WTC11 (cell line): ENCODE data around the gene ITPR3. TPM values are rescaled to one million over a fixed set of nuclear protein-coding genes. Genes with fewer than 3 reads are reported as not detected.

ENCODE experiments used
- ATAC-seq: fragments of 200-7000 bp; cut with Tn5 transposase; 2 replicates; pipeline ENCODE4 v1.10.0; 2021; ENCODE audit warnings: mild to moderate bottlenecking, moderate library complexity
- CTCF ChIA-PET: fragments of 300-600 bp; sonication (Branson Sonifier 250); formaldehyde crosslinking; loops from one replicate; lab custom pipeline; 2021; ENCODE audit warnings: antibody characterized with exemption; lab: Charles Lee
- POLR2A ChIA-PET: fragments of 350-600 bp; sonication (Branson Sonifier 250); formaldehyde crosslinking; loops from one replicate; lab custom pipeline; 2021; ENCODE audit warnings: antibody characterized with exemption; lab: Charles Lee
- DNase-seq: peaks from one replicate; pipeline ENCODE4 v3.0.0; 2021; ENCODE audit warnings: low spot score
- H3K27ac Mint-ChIP-seq: 2 replicates; pipeline ENCODE4 v1.8.0; 2021; ENCODE audit warnings: mixed read lengths
- H3K27me3 Mint-ChIP-seq: 2 replicates; pipeline ENCODE4 v1.8.0; 2021; ENCODE audit warnings: low read depth, mild to moderate bottlenecking, moderate library complexity, mixed read lengths
- H3K36me3 Mint-ChIP-seq: 2 replicates; pipeline ENCODE4 v1.8.0; 2021; ENCODE audit warnings: mixed read lengths
- H3K4me1 Mint-ChIP-seq: 2 replicates; pipeline ENCODE4 v1.8.0; 2022; ENCODE audit warnings: mixed read lengths
- H3K4me3 Mint-ChIP-seq: 2 replicates; pipeline ENCODE4 v1.8.0; 2021; ENCODE audit warnings: mild to moderate bottlenecking, moderate library complexity, mixed read lengths
- H3K9me3 Mint-ChIP-seq: 2 replicates; pipeline ENCODE4 v1.8.0; 2021; ENCODE audit warnings: mixed read lengths
- ATF1 ChIP-seq: sonication (generic); formaldehyde crosslinking; IDR thresholded peaks from 2 replicates; pipeline ENCODE4 v1.8.1; 2023; ENCODE audit warnings: mild to moderate bottlenecking, moderate library complexity, missing genetic modification reagents
- E2F1 ChIP-seq: sonication (generic); formaldehyde crosslinking; IDR thresholded peaks from 2 replicates; pipeline ENCODE4 v1.8.0; 2022; ENCODE audit warnings: mild to moderate bottlenecking, missing genetic modification reagents
- ERG ChIP-seq: fragments of 250-450 bp; sonication (Bioruptor Pico); IDR thresholded peaks from 2 replicates; pipeline ENCODE4 v1.8.0; 2021; ENCODE audit warnings: mild to moderate bottlenecking
- ESRRA ChIP-seq: sonication (generic); formaldehyde crosslinking; IDR thresholded peaks from 2 replicates; pipeline ENCODE4 v1.8.1; 2022; ENCODE audit warnings: mild to moderate bottlenecking, missing genetic modification reagents, borderline replicate concordance
- GABPB1 ChIP-seq: sonication (generic); formaldehyde crosslinking; IDR thresholded peaks from 2 replicates; pipeline ENCODE4 v1.8.1; 2023; ENCODE audit warnings: mild to moderate bottlenecking, missing genetic modification reagents
- GRHL2 ChIP-seq: fragments of 250-450 bp; sonication (Bioruptor Pico); IDR thresholded peaks from 2 replicates; pipeline ENCODE4 v1.8.0; 2022; ENCODE audit warnings: mild to moderate bottlenecking, moderate library complexity; ENCODE audit not compliant: insufficient replicate concordance, severe bottlenecking
- JUN ChIP-seq: sonication (generic); formaldehyde crosslinking; IDR thresholded peaks from 2 replicates; pipeline ENCODE4 v1.8.0; 2023; ENCODE audit warnings: mild to moderate bottlenecking, missing genetic modification reagents
- NFE2L1 ChIP-seq: sonication (generic); formaldehyde crosslinking; IDR thresholded peaks from 2 replicates; pipeline ENCODE4 v1.8.1; 2023; ENCODE audit warnings: missing genetic modification reagents
- NR2C2 ChIP-seq: sonication (generic); formaldehyde crosslinking; IDR thresholded peaks from 2 replicates; pipeline ENCODE4 v1.8.0; 2022; ENCODE audit warnings: mild to moderate bottlenecking, missing genetic modification reagents
- OVOL2 ChIP-seq: fragments of 250-450 bp; sonication (Bioruptor Pico); IDR thresholded peaks from 2 replicates; pipeline ENCODE4 v1.9.0; 2021; ENCODE audit warnings: mild to moderate bottlenecking, borderline replicate concordance
- SMAD3 ChIP-seq: sonication (generic); formaldehyde crosslinking; IDR thresholded peaks from 2 replicates; pipeline ENCODE4 v1.8.0; 2022; ENCODE audit warnings: missing genetic modification reagents, mild to moderate bottlenecking, borderline replicate concordance
- ZBTB21 ChIP-seq: sonication (generic); formaldehyde crosslinking; IDR thresholded peaks from 2 replicates; pipeline ENCODE4 v1.8.1; 2023; ENCODE audit warnings: mild to moderate bottlenecking, missing genetic modification reagents, borderline replicate concordance
- ZNF138 ChIP-seq: sonication (generic); formaldehyde crosslinking; conservative IDR thresholded peaks from 2 replicates; pipeline ENCODE4 v1.8.1; 2022; ENCODE audit warnings: mild to moderate bottlenecking, moderate library complexity, missing genetic modification reagents
- ZNF219 ChIP-seq: sonication (generic); formaldehyde crosslinking; IDR thresholded peaks from 2 replicates; pipeline ENCODE4 v1.8.0; 2023; ENCODE audit warnings: missing genetic modification reagents, mild to moderate bottlenecking, borderline replicate concordance
- ZNF317 ChIP-seq: sonication (generic); formaldehyde crosslinking; IDR thresholded peaks from 2 replicates; pipeline ENCODE4 v1.8.1; 2023; ENCODE audit warnings: low read depth, mild to moderate bottlenecking, moderate library complexity, missing genetic modification reagents, borderline replicate concordance
- total RNA-seq: library from RNA; stranded (reverse); gene quantifications from 3 replicates; pipeline ENCODE4 v1.2.3, GENCODE V29; 2021
- TF ChIP-seq, protein P1 (sequence below): fragments of 200-600 bp; IDR thresholded peaks from 2 replicates; pipeline ENCODE4 v1.8.0; 2022; ENCODE audit warnings: antibody characterized with exemption
- TF ChIP-seq, protein P2 (sequence below): sonication (generic); formaldehyde crosslinking; IDR thresholded peaks from 2 replicates; pipeline ENCODE4 v1.8.0; 2023; ENCODE audit warnings: missing genetic modification reagents, mild to moderate bottlenecking, borderline replicate concordance
- TF ChIP-seq, protein P3 (sequence below): sonication (generic); formaldehyde crosslinking; IDR thresholded peaks from 2 replicates; pipeline ENCODE4 v1.8.1; 2023; ENCODE audit warnings: mild to moderate bottlenecking, missing genetic modification reagents, borderline replicate concordance
- TF ChIP-seq, protein P4 (sequence below): sonication (generic); formaldehyde crosslinking; conservative IDR thresholded peaks from 2 replicates; pipeline ENCODE4 v1.8.1; 2023; ENCODE audit warnings: mild to moderate bottlenecking, low read depth, missing genetic modification reagents, moderate library complexity

Gene ITPR3
- total RNA-seq, 1 experiment from 2014 or later, result 47.3 TPM

- no peak for TF ChIP-seq E2F1 (CRISPR knock-in tag)
- TF ChIP-seq ZNF219 (CRISPR knock-in tag), result 0 out of 2 replicates have a peak, but pooled peaks have one; percentile 34
- TF ChIP-seq NFE2L1 (CRISPR knock-in tag), result peak; percentile 87; the same call in 1 of the 2 replicates
- TF ChIP-seq, protein P1, sequence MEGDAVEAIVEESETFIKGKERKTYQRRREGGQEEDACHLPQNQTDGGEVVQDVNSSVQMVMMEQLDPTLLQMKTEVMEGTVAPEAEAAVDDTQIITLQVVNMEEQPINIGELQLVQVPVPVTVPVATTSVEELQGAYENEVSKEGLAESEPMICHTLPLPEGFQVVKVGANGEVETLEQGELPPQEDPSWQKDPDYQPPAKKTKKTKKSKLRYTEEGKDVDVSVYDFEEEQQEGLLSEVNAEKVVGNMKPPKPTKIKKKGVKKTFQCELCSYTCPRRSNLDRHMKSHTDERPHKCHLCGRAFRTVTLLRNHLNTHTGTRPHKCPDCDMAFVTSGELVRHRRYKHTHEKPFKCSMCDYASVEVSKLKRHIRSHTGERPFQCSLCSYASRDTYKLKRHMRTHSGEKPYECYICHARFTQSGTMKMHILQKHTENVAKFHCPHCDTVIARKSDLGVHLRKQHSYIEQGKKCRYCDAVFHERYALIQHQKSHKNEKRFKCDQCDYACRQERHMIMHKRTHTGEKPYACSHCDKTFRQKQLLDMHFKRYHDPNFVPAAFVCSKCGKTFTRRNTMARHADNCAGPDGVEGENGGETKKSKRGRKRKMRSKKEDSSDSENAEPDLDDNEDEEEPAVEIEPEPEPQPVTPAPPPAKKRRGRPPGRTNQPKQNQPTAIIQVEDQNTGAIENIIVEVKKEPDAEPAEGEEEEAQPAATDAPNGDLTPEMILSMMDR, result no peak
- peak; percentile 38; the same call in 1 of the 2 replicates for TF ChIP-seq ZNF317 (CRISPR knock-in tag)
- TF ChIP-seq ZNF138 (CRISPR knock-in tag), result no peak
- no peak for TF ChIP-seq OVOL2
- TF ChIP-seq, protein P2, sequence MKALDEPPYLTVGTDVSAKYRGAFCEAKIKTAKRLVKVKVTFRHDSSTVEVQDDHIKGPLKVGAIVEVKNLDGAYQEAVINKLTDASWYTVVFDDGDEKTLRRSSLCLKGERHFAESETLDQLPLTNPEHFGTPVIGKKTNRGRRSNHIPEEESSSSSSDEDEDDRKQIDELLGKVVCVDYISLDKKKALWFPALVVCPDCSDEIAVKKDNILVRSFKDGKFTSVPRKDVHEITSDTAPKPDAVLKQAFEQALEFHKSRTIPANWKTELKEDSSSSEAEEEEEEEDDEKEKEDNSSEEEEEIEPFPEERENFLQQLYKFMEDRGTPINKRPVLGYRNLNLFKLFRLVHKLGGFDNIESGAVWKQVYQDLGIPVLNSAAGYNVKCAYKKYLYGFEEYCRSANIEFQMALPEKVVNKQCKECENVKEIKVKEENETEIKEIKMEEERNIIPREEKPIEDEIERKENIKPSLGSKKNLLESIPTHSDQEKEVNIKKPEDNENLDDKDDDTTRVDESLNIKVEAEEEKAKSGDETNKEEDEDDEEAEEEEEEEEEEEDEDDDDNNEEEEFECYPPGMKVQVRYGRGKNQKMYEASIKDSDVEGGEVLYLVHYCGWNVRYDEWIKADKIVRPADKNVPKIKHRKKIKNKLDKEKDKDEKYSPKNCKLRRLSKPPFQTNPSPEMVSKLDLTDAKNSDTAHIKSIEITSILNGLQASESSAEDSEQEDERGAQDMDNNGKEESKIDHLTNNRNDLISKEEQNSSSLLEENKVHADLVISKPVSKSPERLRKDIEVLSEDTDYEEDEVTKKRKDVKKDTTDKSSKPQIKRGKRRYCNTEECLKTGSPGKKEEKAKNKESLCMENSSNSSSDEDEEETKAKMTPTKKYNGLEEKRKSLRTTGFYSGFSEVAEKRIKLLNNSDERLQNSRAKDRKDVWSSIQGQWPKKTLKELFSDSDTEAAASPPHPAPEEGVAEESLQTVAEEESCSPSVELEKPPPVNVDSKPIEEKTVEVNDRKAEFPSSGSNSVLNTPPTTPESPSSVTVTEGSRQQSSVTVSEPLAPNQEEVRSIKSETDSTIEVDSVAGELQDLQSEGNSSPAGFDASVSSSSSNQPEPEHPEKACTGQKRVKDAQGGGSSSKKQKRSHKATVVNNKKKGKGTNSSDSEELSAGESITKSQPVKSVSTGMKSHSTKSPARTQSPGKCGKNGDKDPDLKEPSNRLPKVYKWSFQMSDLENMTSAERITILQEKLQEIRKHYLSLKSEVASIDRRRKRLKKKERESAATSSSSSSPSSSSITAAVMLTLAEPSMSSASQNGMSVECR (CRISPR knock-in tag), result peak; percentile 93
- TF ChIP-seq GABPB1 (CRISPR knock-in tag), result peak; percentile 68
- 0 out of 2 replicates have a peak, but pooled peaks have one; percentile 69 for TF ChIP-seq ATF1 (CRISPR knock-in tag)
- TF ChIP-seq JUN, result no peak
- TF ChIP-seq, protein P3, sequence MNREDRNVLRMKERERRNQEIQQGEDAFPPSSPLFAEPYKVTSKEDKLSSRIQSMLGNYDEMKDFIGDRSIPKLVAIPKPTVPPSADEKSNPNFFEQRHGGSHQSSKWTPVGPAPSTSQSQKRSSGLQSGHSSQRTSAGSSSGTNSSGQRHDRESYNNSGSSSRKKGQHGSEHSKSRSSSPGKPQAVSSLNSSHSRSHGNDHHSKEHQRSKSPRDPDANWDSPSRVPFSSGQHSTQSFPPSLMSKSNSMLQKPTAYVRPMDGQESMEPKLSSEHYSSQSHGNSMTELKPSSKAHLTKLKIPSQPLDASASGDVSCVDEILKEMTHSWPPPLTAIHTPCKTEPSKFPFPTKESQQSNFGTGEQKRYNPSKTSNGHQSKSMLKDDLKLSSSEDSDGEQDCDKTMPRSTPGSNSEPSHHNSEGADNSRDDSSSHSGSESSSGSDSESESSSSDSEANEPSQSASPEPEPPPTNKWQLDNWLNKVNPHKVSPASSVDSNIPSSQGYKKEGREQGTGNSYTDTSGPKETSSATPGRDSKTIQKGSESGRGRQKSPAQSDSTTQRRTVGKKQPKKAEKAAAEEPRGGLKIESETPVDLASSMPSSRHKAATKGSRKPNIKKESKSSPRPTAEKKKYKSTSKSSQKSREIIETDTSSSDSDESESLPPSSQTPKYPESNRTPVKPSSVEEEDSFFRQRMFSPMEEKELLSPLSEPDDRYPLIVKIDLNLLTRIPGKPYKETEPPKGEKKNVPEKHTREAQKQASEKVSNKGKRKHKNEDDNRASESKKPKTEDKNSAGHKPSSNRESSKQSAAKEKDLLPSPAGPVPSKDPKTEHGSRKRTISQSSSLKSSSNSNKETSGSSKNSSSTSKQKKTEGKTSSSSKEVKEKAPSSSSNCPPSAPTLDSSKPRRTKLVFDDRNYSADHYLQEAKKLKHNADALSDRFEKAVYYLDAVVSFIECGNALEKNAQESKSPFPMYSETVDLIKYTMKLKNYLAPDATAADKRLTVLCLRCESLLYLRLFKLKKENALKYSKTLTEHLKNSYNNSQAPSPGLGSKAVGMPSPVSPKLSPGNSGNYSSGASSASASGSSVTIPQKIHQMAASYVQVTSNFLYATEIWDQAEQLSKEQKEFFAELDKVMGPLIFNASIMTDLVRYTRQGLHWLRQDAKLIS (CRISPR knock-in tag), result no peak
Observed at GRCh38 chr6:33711140-33712129, 90.3 kb downstream of the ITPR3 start, which contains the start of gene UQCC2 (continued).

DNA sequence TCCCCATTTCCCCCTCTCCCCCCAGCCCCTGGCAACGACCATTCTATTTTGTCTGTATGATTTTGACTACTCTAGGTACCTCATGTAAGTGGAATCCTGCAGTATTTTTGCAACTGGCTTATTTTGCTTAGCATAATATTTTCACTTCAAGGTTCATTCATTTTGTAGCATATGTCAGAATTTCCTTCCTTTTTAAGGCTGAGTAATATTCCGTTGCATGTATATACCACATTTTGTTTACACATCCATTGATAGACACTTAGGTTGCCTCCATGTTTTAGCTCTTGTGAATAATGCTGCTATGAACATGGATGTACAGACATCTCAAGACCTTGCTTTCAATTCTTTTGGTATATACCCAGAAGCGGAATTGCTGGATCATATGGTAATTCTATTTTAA lies 91.8 kb downstream of the ITPR3 start:
- Mint-ChIP-seq H3K4me3 (no peak overlapping the region), H3K4me1 (peaks cover 27% of the 10 kb centered on the region), H3K36me3 (peaks cover 31% of the 10 kb centered on the region), H3K9me3 (no peaks in the 10 kb centered on the region), H3K27ac (no peak overlapping the region), H3K27me3 (no peaks in the 10 kb centered on the region; the same call in 1 of the 2 replicates)
- ChIA-PET CTCF (interaction anchor here (1.5 to 3.5 kb wide), 4 partner anchors 12 to 123 kb away, joined by 3 to 34 read pairs (median 8); no protein-coding TSS in a partner anchor), POLR2A (no interaction called here)
- DNase-seq, result no peak
- ATAC-seq, result no peak
- no peak for TF ChIP-seq ERG (CRISPR knock-in tag)
- no peak for TF ChIP-seq ESRRA (CRISPR knock-in tag)
- TF ChIP-seq ZBTB21 (CRISPR knock-in tag), result no peak
- TF ChIP-seq ZNF138 (CRISPR knock-in tag), result no peak
- TF ChIP-seq, protein P4, sequence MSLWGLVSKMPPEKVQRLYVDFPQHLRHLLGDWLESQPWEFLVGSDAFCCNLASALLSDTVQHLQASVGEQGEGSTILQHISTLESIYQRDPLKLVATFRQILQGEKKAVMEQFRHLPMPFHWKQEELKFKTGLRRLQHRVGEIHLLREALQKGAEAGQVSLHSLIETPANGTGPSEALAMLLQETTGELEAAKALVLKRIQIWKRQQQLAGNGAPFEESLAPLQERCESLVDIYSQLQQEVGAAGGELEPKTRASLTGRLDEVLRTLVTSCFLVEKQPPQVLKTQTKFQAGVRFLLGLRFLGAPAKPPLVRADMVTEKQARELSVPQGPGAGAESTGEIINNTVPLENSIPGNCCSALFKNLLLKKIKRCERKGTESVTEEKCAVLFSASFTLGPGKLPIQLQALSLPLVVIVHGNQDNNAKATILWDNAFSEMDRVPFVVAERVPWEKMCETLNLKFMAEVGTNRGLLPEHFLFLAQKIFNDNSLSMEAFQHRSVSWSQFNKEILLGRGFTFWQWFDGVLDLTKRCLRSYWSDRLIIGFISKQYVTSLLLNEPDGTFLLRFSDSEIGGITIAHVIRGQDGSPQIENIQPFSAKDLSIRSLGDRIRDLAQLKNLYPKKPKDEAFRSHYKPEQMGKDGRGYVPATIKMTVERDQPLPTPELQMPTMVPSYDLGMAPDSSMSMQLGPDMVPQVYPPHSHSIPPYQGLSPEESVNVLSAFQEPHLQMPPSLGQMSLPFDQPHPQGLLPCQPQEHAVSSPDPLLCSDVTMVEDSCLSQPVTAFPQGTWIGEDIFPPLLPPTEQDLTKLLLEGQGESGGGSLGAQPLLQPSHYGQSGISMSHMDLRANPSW (CRISPR knock-in tag), result no peak
- no peak for TF ChIP-seq GRHL2 (CRISPR knock-in tag)
- no peak for TF ChIP-seq NR2C2
- TF ChIP-seq SMAD3, result no peak
